Fibroblast of skin of left quadriceps (primary cell): Measurements from ENCODE around the gene SYDE1.
"Not testable (repeated sequence)": the region's sequence is repeated elsewhere in the genome, so short reads cannot be mapped to it uniquely, and the experiment has no call there.

Experiments used
- DNase-seq, 2 experiments: peaks; one replicate each; pipeline ENCODE4 v3.0.0-alpha.2; 2013; ENCODE audit warnings: low read depth in 2 of 2

Gene SYDE1, protein sequence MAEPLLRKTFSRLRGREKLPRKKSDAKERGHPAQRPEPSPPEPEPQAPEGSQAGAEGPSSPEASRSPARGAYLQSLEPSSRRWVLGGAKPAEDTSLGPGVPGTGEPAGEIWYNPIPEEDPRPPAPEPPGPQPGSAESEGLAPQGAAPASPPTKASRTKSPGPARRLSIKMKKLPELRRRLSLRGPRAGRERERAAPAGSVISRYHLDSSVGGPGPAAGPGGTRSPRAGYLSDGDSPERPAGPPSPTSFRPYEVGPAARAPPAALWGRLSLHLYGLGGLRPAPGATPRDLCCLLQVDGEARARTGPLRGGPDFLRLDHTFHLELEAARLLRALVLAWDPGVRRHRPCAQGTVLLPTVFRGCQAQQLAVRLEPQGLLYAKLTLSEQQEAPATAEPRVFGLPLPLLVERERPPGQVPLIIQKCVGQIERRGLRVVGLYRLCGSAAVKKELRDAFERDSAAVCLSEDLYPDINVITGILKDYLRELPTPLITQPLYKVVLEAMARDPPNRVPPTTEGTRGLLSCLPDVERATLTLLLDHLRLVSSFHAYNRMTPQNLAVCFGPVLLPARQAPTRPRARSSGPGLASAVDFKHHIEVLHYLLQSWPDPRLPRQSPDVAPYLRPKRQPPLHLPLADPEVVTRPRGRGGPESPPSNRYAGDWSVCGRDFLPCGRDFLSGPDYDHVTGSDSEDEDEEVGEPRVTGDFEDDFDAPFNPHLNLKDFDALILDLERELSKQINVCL

DNA sequence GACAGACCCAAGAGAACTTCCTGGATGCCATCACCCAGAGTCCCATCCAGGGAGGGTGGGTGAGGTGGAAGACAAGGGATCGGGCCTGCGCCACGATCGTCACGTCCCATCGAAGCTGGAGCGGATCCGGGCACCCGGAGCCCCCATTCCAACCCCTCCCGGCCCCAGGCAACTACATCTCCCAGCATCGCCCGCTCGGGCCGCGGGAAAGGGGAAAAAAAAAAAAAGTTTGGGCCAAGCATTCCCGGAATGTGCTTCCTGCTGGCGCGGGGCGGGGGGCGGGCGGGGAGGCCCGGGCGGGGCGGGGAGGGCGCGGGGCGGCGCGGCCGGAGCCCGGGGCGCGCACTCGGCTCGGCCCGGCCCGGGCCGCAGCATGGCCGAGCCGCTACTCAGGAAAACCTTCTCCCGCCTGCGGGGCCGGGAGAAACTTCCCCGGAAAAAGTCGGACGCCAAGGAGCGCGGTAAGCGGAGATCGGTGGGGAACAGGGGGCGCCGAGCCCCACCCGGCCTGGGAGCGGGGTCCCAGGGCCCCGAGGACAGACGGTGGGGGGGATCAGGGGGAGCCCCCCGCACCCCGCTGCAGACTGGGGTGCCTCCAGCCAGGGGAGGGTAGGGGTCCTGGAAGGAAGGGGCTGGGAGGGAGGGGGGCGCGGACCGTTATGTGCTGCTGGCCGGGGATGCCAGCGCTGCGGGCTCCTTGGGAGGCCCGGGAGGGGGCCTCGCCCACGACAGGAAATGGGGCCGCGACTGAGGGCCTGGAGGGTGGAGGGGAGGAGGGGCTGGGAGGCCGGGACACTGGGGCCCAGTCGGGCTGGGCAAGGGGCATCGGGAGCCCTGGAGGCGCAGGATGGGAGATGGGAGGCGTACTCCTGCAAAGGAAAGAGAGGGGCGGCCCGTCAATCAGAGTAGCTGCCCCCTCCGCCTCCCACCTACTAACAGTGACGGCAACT lies at the start of gene SYDE1:
Gene SYDE1 (plus strand): TSS at position 341 of the 950 bp plus-strand sequence. CDS start 33 bp downstream, at position 374.
- DNase-seq = peak; percentile 71

DNA sequence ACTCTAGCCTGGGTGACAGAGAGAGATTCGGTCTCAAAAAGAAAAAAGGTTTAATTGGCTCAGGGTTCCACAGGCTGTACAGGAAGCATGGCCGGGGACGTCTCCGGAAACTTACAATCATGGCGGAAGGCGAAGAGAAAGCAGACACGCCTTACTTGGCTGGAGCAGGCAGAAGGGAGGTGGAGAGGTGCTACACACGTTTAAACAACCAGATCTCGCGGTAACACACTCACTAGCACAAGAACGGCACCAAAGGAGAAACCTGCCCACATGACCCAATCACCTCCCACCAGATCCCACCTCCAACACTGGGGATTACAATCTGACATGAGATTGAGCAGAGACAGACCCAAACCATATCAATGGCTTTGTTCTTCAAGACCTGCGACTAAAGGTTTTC lies 45.2 kb upstream of the SYDE1 start:
- DNase-seq = no peak

DNA sequence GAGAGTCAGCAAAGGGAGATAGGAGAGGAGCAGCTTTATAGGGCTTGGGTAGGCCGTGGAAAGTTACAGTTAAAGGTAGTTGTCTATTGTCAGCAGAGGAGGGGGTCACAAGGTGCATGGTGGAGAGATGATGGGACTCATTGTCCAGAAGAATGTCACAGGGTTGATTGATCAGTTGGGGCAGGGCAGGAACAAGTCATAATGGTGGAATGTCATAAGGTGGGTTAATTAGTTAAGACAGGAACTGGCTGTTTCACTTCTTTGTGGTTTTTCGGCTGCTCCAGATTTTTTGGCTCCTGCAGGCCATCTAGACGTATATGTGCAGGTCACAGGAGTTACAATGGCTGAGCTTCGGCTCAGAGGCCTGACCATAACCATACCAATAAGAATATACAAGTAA lies 36.8 kb upstream of the SYDE1 start:
- DNase-seq = not testable (repeated sequence)

DNA sequence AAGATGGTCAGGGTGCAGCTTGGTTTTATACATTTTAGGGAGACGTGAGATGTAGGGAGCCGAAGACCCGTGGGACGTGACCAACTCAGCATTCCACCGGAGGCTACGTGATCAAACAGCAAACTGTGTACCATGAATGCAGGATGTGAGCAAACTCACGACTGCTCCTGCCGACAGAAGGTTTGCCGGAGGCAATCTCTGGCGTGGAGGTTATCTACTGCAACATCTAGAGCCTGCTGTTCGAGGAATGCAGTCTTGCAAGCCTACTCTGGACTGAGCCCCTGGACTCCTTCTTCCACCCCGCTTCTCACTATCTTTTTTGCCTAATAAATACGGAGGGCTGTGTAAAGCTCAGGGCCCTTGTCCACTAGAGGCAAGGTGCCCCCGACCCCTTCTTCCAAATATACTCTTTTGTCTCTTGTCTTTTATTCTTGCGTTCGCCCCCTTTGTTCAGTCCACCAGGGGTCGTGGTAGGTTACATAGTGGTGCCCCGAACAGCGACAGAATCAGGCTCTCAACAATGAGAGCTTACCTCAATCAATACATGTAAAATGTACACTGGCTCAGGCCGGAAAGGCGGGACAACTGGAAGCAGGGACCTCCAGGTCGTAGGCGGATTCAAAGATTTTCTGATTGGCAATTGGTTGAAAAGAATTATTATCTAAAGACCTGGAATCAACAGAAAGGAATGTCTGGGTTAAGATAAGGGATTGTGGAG lies 34.1 kb upstream of the SYDE1 start:
- no peak for DNase-seq

DNA sequence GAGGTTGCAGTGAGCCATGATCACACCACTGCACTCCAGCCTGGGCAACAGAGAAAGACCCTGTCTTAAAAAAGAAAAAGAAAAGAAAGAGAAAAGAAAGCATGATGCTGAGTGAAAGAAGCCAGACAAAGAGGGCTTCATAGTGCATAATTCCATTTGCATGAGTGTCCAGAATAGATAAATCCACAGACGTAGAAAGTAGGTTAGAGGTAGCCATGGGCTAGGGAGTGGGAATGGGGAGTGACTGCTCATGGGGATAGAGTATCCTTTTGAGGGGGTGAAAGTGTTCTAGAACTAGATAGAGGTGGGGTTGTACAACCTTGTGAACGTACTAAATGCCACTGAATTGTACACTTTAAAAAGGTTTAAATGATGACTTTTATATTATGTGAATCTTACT lies 32.8 kb upstream of the SYDE1 start:
- no peak for DNase-seq

DNA sequence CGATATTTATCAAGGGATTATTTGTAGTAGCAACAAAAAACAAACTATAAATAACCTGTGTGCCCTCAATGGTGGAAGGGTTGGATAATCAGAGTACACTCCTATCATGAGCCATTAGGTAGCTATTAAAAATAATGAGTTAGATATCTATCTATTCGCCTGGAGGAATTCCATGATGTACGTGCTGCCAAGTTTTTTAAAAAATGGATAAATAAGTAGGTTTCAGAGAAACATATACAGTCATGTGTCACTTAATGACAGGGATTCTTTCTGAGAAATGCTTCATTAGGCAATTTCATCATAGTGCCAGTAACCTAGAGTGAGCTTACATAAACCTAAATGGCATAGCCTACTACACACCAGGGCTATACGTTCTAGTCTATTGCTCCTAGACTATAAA lies 31.4 kb upstream of the SYDE1 start:
- no peak for DNase-seq

DNA sequence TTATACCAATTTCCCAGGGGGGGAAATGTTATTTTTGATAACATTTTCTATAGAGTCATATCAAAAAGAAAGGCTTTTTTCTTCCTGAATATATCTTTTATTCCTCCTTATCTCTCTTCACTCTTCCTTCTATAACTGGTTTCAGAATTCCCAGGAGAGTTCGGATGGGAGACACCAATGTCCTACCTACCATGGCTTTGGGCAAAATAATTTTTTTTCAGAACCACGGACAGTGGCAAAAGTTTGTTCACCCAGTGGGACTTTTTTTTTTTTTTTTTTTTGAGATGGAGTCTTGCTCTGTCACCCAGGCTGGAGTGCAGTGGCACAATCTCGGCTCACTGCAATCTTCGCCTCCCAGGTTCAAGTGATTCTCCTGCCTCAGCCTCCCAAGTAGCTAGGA lies 27.2 kb upstream of the SYDE1 start:
- not testable (repeated sequence) for DNase-seq

DNA sequence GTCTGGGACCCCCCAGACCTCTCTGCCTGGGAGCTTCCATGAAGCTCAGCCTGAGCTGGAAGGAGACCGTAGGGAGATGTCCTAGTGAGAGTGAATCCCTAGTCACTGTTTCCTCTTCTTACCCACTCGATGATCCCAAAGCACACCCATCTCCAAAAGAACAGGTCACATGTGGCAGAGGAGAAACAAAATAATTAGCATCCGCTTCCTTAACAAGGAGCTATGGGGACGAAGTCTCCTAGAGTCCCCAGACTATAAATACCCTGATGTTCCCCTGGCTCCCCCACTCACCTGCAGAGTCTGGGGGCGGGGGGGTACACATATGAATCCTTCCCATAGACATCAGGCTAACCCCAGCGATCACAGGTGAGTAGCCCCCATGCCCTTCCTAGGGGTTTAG lies 25.3 kb upstream of the SYDE1 start, which contains the start of gene OR1I1:
Gene OR1I1 (plus strand): TSS at position 301 of the 400 bp plus-strand sequence. CDS start 4,855 bp downstream, outside the sequence.
- DNase-seq = no peak

DNA sequence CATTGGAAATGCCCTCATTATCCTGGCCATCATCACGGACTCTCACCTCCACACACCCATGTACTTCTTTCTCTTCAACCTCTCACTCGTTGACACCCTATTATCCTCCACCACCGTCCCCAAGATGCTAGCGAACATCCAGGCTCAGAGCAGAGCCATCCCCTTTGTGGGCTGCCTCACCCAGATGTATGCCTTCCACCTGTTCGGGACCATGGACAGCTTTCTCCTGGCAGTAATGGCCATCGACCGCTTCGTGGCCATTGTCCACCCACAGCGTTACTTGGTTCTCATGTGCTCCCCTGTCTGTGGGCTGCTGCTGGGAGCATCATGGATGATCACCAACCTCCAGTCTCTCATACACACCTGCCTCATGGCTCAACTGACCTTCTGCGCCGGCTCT lies 20.0 kb upstream of the SYDE1 start:
- no peak for DNase-seq

DNA sequence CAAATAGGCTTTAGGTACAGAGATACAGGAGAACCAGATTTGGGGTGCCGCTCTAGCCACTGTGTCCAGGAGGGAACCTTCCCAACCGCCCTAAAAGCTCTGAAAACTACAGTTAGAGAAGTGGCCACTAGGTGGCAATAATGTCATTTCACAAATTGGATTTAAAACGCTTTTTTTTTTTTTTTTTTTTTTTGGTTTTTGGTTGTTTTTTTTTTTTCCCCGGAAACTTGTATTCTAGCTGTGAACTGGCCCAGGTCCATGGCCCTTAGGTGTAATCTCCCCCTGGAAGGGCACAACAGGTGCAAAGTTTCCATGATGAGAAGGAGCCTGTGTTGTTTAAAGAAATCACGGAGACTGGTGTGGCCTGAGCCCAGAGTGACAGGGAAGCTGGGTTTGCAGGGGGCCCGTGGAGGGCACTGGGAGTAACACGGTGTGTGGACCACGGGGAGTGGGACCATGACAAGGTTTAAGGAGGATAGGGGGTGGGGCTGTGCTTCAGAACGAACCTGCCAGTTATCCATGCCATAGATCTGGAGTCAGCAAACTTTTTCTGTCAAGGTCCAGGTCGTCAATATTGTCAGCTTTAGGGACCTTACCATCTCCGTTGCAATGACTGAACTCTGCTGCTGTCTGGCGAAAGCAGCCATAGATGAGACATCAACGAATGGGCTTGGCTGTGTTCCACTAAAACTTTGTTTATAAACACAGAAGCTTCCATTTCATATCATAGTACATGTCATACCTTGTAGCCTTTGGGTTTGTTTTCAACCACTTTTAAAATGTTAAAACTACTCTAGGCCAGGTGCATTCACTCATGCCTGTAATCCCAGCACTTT lies 15.1 kb upstream of the SYDE1 start:
- peak; percentile 44 to 49 for DNase-seq

DNA sequence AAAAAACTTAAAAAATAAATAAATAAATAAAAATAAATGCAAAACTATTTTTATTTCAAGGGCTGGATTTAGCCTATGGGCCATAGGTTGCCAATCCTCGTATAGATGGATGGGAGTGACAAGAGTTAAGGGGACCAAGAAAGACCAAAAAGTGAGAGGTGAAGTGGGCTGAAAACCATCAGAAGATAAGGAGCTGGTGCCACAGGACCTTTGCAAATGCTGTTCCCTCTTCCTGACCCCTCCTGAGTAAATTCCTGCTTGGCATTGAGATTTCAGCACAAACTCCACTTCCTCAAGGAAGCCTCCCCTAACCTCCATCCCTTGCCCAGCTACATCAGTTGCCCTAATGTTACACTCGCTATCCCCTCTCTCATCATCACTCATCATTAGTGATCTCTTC lies 14.2 kb upstream of the SYDE1 start:
- no peak for DNase-seq

DNA sequence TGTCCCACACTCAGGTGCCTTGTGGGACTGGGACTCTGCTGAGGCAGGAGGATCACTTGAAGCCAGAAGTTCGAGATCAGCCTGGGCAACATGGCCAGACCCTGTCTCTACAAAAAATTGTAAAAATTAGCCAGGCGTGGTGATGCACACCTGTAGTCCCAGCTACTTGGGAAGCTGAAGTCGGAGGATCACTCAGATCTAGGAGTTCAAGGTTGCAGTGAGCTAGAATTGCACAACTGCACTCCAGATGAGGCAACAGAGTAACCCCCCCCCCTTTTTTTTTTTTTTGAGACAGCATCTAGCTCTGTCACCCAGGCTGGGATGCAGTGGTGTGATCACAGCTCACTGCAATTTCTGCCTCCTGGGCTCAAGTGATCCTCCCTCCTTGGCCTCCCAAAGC lies 11.0 kb upstream of the SYDE1 start:
- DNase-seq = no peak

DNA sequence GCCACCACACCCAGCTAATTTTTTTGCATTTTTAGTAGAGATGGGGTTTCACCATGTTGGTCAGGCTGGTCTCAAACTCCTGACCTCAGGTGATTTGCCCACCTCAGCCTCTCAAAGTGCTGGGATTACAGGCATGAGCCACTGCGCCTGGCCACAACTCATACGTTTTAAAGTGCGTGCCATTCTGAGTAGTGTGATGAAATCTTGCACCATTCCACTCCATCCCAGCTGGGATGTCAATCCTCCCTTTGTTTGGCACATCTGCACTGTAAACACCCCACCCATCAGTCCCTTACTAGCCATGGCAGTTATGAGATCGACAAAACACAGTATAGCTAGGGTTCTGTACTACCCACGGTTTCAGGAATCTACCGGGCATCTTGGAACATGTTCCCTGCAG lies 9.2 kb upstream of the SYDE1 start:
- not testable (repeated sequence) for DNase-seq

DNA sequence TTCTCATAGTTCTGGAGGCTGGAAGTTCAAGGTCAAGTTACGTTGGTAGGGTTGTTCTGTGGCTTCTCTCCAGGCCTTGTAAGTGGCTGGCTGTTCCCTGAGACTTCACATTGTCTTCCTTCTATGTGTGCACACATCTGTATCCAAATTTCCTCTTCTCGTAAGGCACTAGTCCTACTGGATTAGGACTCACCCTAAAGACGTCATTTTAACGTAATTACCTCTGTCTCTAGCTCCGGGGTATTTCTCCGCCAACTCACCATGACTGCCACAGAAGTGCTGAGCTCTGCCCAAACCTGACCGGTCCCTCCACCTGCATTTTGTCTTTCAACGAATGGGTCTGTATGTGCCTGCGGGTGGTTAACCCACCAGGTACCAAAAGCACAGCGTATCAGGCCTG lies 8.7 kb upstream of the SYDE1 start:
- no peak for DNase-seq

DNA sequence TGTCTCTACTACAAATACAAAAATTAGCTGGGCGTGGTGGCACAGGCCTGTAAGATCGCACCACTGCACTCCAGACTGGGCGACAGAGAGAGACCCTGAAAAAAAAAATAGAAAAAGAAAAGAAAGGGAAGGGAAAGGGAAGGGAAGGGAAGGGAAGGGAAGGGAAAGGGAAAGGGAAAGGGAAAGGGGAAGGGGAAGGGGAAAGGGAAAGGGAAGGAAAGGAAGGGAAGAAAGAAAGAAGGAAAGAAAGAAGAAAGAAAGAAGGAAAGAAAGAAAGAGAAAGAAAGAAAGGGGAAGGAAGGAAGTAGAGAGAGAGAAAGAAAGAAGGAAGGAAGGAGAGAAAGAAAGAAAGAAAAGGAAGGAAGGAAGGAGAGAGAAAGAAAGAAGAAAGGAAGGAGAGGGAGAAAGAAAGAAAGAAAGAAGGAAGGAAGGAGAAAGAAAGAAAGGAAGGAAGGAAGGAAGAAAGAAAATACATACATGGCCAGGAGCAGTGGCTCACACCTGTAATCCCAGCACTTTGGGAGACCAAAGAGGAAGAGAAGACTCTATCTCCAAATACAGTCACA lies 8.1 kb upstream of the SYDE1 start:
- no peak for DNase-seq

DNA sequence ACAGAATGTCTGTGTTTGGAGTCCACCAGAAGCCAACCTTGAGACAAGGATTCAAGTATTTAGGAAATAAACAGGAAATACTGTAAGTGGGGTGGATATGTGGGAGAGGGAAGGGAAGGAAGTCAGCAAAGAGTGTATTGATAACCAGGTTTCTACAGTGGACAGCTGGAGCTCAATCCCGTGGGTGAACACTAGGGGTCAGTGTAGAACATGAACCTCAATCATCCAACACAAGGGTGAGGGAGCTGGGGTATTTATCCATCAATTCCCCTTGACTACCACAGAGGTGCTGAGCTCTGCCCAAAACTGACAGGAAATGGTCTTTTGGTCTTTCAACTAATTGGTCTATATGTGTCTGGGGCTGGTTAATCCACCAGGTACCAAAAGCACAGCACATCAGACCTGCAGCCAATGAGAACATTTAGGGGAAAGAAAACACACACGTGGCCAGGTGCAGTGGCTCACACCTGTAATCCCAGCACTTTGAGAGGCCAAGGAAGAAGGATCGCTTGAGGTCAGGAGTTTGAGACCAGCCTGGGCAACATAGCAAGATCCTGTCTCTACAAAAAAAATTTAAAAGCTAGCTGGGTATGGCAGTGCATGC lies 5.6 kb upstream of the SYDE1 start:
- no peak for DNase-seq

DNA sequence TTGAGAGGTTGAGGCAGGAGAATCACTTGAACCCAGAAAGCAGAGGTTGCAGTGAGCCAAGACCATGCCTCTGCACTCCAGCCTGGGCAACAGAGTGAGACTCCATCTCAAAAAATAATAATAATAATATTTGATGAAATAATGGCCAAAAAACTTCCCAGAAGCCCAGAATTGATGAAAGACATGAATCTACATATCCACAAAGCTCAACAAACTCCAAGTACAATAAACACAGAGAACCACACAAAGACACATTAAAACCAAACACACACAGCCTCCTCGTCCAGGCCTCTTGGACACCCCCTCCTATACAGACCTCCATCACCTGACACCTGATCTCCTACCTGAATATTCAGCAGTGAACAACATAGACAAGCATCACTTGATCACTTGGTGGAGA lies 3.2 kb upstream of the SYDE1 start:
- DNase-seq = no peak

DNA sequence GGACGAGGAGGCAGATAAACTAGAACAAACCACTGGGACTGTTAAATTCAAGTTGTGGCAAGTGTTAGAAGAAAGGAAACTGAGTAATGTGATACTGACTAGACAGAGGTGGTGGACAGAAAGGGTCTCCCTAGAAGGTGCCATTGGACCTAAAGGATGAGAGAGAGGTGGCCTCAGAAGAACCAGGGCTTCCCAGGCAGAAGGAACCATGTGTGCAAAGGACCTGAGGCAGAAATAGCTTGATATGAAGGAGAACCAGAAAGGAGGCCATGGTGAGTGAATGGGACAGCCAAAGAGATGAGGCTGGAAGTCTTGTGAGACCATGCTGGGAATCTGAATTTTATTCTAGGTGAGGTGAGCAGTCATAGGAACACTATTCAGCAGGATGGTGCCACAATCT lies 2.8 kb upstream of the SYDE1 start:
- no peak for DNase-seq

DNA sequence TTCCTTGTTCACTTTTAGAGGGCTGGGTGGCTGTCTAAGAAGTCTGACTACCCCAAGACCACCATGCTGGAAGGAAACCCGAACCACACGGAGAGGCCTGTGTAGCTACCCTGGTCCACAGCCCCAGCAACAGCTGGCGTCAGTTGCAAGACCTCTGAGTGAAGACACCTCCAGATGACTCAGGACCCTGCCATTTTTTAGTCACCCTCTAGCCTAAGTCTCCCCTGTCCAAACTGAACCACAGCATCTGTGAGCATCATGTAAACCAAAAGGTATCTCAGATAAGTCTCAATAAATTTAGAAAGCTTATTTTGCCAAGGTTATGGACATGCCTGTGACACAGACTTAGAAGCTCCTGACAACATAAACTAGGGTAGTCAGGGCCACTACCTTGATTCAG lies 2.2 kb upstream of the SYDE1 start:
- no peak for DNase-seq
